Measurements from ENCODE around the gene THSD7A.
A peak's percentile ranks its signal among the peaks of the same experiment; 100 is the strongest.

Gene THSD7A

DNA sequence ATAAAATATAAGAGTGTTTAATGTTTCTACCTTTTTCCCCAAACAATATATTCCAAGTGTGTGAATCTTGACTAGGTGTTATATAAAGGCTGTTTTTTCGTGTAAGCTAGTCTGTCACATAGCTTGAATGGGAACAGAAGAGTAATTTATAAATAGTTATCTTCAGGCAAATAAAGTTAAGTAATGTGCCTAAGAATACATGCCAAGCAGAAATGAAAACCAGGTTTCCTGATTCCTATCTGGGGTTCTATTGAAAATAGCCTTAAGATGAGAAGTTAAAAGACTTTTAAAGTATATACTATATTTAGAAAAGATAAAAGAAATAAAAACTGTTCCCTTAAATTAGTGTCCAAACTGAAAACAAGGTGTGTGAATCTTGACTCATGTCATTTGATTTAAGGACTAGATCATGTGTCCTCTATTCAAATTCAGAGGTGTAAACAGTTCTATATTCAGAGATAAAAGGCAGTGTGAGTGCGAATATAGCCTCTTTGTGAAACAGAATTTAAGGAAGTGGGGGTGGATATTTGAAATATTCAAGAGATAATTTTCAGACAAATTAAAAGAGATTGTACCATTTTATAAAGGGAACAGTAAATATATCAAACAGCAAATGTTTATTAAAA, 247.5 kb downstream of the THSD7A start:
- H3K9me3 ChIP-seq (ENCODE audit: insufficient read depth, low read depth, low read length), result no peaks in the 10 kb centered on the region
- no peak overlapping the region for H4K91ac ChIP-seq (ENCODE audit: low read depth, low read length)
- no peaks in the 10 kb centered on the region for H3K79me1 ChIP-seq (ENCODE audit: low read length)
- no peaks in the 10 kb centered on the region for H3K27me3 ChIP-seq (ENCODE audit: insufficient read depth, low read length)
- no peak overlapping the region for H3K4me2 ChIP-seq (ENCODE audit: low read length)
- no peak overlapping the region for H3K4ac ChIP-seq (ENCODE audit: low read depth, low read length)
- H3K36me3 ChIP-seq (ENCODE audit: control insufficient read depth in 1 of 2, insufficient read depth in 2 of 2, low read length in 2 of 2), result no peaks in the 10 kb centered on the region
- H2AFZ ChIP-seq (ENCODE audit: insufficient read depth, low read length, poor library complexity), result no peak overlapping the region
- no peak overlapping the region for H2BK5ac ChIP-seq (ENCODE audit: low read depth, low read length, poor library complexity)
- DNase-seq, result no peak
- H3K79me2 ChIP-seq (ENCODE audit: control insufficient read depth, insufficient read depth, low read length, poor library complexity), result no peaks in the 10 kb centered on the region
- no peak overlapping the region for H2BK120ac ChIP-seq (ENCODE audit: insufficient read depth, low read length, poor library complexity)
- H3K14ac ChIP-seq (ENCODE audit: low read length), result no peak overlapping the region
- no peak overlapping the region for H3K4me3 ChIP-seq (ENCODE audit: low read depth, low read length)
- no peak overlapping the region for H2AK5ac ChIP-seq (ENCODE audit: low read length)
- no peak overlapping the region for H3K23ac ChIP-seq (ENCODE audit: low read length)
- no peak overlapping the region for H4K12ac ChIP-seq (ENCODE audit: low read depth, low read length)
- H2BK12ac ChIP-seq (ENCODE audit: low read length), result no peak overlapping the region
- no peak overlapping the region for H3K9ac ChIP-seq (ENCODE audit: low read length)
- WGBS (ENCODE audit: extremely low coverage, insufficient coverage, insufficient read length), result no CpG with 5 or more reads among the region's 2 CpGs
- no peak overlapping the region for H3K27ac ChIP-seq (ENCODE audit: low read depth, low read length)
- no peak overlapping the region for H4K8ac ChIP-seq (ENCODE audit: low read depth, low read length)
- no peak overlapping the region for H3K18ac ChIP-seq (ENCODE audit: low read length)
- H3K4me1 ChIP-seq (ENCODE audit: control insufficient read depth in 1 of 2, insufficient read depth in 2 of 2, low read length in 2 of 2), result no peaks in the 10 kb centered on the region

GRCh38 chr7:11579141-11579540, 252.9 kb downstream of the THSD7A start:
- H2BK120ac ChIP-seq (ENCODE audit: insufficient read depth, low read length, poor library complexity), result no peak overlapping the region
- no peak overlapping the region for H3K23ac ChIP-seq (ENCODE audit: low read length)
- no peaks in the 10 kb centered on the region for H3K9me3 ChIP-seq (ENCODE audit: insufficient read depth, low read depth, low read length)
- H3K14ac ChIP-seq (ENCODE audit: low read length), result no peak overlapping the region
- peak; percentile 10 to 60 for DNase-seq
- no peak overlapping the region for H3K9ac ChIP-seq (ENCODE audit: low read length)
- H3K4me2 ChIP-seq (ENCODE audit: low read length), result no peak overlapping the region
- no peak overlapping the region for H3K4me3 ChIP-seq (ENCODE audit: low read depth, low read length)
- H3K79me2 ChIP-seq (ENCODE audit: control insufficient read depth, insufficient read depth, low read length, poor library complexity), result no peaks in the 10 kb centered on the region
- H3K79me1 ChIP-seq (ENCODE audit: low read length), result no peaks in the 10 kb centered on the region
- H2AFZ ChIP-seq (ENCODE audit: insufficient read depth, low read length, poor library complexity), result no peak overlapping the region
- WGBS (ENCODE audit: extremely low coverage, insufficient coverage, insufficient read length), result no CpG with 5 or more reads among the region's 4 CpGs
- H4K12ac ChIP-seq (ENCODE audit: low read depth, low read length), result no peak overlapping the region
- no peaks in the 10 kb centered on the region for H3K27me3 ChIP-seq (ENCODE audit: insufficient read depth, low read length)
- no peak overlapping the region for H2BK12ac ChIP-seq (ENCODE audit: low read length)
- no peak overlapping the region for H4K8ac ChIP-seq (ENCODE audit: low read depth, low read length)
- no peak overlapping the region for H3K18ac ChIP-seq (ENCODE audit: low read length)
- H3K36me3 ChIP-seq (ENCODE audit: control insufficient read depth in 1 of 2, insufficient read depth in 2 of 2, low read length in 2 of 2), result no peaks in the 10 kb centered on the region
- no peaks in the 10 kb centered on the region for H3K4me1 ChIP-seq (ENCODE audit: control insufficient read depth in 1 of 2, insufficient read depth in 2 of 2, low read length in 2 of 2)
- no peak overlapping the region for H3K4ac ChIP-seq (ENCODE audit: low read depth, low read length)
- no peak overlapping the region for H4K91ac ChIP-seq (ENCODE audit: low read depth, low read length)
- no peak overlapping the region for H2AK5ac ChIP-seq (ENCODE audit: low read length)
- no peak overlapping the region for H3K27ac ChIP-seq (ENCODE audit: low read depth, low read length)
- H2BK5ac ChIP-seq (ENCODE audit: low read depth, low read length, poor library complexity), result no peak overlapping the region

- WGBS (ENCODE audit: extremely low coverage, insufficient coverage, insufficient read length), result no CpG with 5 or more reads among the region's 4 CpGs
Observed at GRCh38 chr7:11576310-11576709, 255.7 kb downstream of the THSD7A start.

DNA sequence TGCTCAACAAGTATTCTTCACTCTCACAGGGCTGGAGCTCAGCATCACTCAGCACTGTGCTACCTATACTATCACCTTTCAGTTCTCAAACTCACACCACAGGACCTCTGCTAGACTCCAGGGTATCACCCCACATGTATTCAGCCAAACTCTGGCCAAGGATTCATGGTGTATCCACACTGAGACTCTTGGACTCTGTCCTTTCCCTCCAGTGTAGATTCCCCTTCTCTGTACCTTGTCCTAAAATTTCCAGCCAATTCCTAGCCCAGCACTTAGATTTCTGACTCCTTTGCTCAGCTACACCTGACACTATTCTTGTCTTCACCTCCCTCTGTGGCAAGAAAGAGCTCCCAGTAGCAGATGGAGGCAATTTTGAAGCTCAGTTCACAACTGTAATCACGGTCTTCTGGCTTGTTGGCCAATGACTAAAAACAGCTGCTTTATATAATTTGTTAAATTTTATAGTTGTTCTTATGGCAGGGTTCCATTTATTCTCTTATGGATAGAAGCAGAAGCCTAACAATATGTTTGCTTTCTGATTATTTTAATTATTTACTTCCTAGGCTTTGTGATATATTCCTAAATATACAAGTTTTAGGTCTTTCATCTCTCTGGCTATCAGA, 258.8 kb downstream of the THSD7A start:
- Histone ChIP-seq H3K4me2 (ENCODE audit: low read length) (no peak overlapping the region), H3K36me3 (ENCODE audit: control insufficient read depth in 1 of 2, insufficient read depth in 2 of 2, low read length in 2 of 2) (no peaks in the 10 kb centered on the region), H3K4me3 (ENCODE audit: low read depth, low read length) (no peak overlapping the region), H3K79me1 (ENCODE audit: low read length) (no peaks in the 10 kb centered on the region), H3K4ac (ENCODE audit: low read depth, low read length) (no peak overlapping the region), H3K27ac (ENCODE audit: low read depth, low read length) (no peak overlapping the region), H3K23ac (ENCODE audit: low read length) (no peak overlapping the region), H4K8ac (ENCODE audit: low read depth, low read length) (no peak overlapping the region), H2AK5ac (ENCODE audit: low read length) (no peak overlapping the region), H3K4me1 (ENCODE audit: control insufficient read depth in 1 of 2, insufficient read depth in 2 of 2, low read length in 2 of 2) (no peaks in the 10 kb centered on the region), H2BK120ac (ENCODE audit: insufficient read depth, low read length, poor library complexity) (no peak overlapping the region), H3K9me3 (ENCODE audit: insufficient read depth, low read depth, low read length) (no peaks in the 10 kb centered on the region), H3K9ac (ENCODE audit: low read length) (no peak overlapping the region), H3K79me2 (ENCODE audit: control insufficient read depth, insufficient read depth, low read length, poor library complexity) (no peaks in the 10 kb centered on the region), H3K18ac (ENCODE audit: low read length) (no peak overlapping the region), H2BK12ac (ENCODE audit: low read length) (no peak overlapping the region), H3K14ac (ENCODE audit: low read length) (no peak overlapping the region), H2AFZ (ENCODE audit: insufficient read depth, low read length, poor library complexity) (no peak overlapping the region), H3K27me3 (ENCODE audit: insufficient read depth, low read length) (no peaks in the 10 kb centered on the region), H4K91ac (ENCODE audit: low read depth, low read length) (no peak overlapping the region), H4K12ac (ENCODE audit: low read depth, low read length) (no peak overlapping the region), H2BK5ac (ENCODE audit: low read depth, low read length, poor library complexity) (no peak overlapping the region)
- WGBS (ENCODE audit: extremely low coverage, insufficient coverage, insufficient read length), result no CpG with 5 or more reads among the region's 1 CpG
- DNase-seq, result no peak

More at GRCh38 chr7:11576310-11576709, 255.7 kb downstream of the THSD7A start:
- Histone ChIP-seq H3K4ac (ENCODE audit: low read depth, low read length) (no peak overlapping the region), H2BK5ac (ENCODE audit: low read depth, low read length, poor library complexity) (no peak overlapping the region), H3K9me3 (ENCODE audit: insufficient read depth, low read depth, low read length) (no peaks in the 10 kb centered on the region), H2BK120ac (ENCODE audit: insufficient read depth, low read length, poor library complexity) (no peak overlapping the region), H3K4me1 (ENCODE audit: control insufficient read depth in 1 of 2, insufficient read depth in 2 of 2, low read length in 2 of 2) (no peaks in the 10 kb centered on the region), H3K36me3 (ENCODE audit: control insufficient read depth in 1 of 2, insufficient read depth in 2 of 2, low read length in 2 of 2) (no peaks in the 10 kb centered on the region), H3K18ac (ENCODE audit: low read length) (no peak overlapping the region), H3K27me3 (ENCODE audit: insufficient read depth, low read length) (no peaks in the 10 kb centered on the region), H4K8ac (ENCODE audit: low read depth, low read length) (no peak overlapping the region), H2AK5ac (ENCODE audit: low read length) (no peak overlapping the region), H3K27ac (ENCODE audit: low read depth, low read length) (no peak overlapping the region), H3K79me1 (ENCODE audit: low read length) (no peaks in the 10 kb centered on the region), H3K9ac (ENCODE audit: low read length) (no peak overlapping the region), H2AFZ (ENCODE audit: insufficient read depth, low read length, poor library complexity) (no peak overlapping the region), H3K23ac (ENCODE audit: low read length) (no peak overlapping the region), H2BK12ac (ENCODE audit: low read length) (no peak overlapping the region), H3K14ac (ENCODE audit: low read length) (no peak overlapping the region), H3K79me2 (ENCODE audit: control insufficient read depth, insufficient read depth, low read length, poor library complexity) (no peaks in the 10 kb centered on the region), H3K4me3 (ENCODE audit: low read depth, low read length) (no peak overlapping the region), H3K4me2 (ENCODE audit: low read length) (no peak overlapping the region), H4K91ac (ENCODE audit: low read depth, low read length) (no peak overlapping the region), H4K12ac (ENCODE audit: low read depth, low read length) (no peak overlapping the region)
- DNase-seq, result no peak

Measured in trophoblast cell (in vitro differentiated cells and primary cell).